ENCODE results near the gene MYLK. TPM values are rescaled to one million over a fixed set of nuclear protein-coding genes. Genes with fewer than 3 reads are reported as not detected.

MYLK gene
- polyA plus RNA-seq, 4 donors = 131 to 221 (median 149) TPM

- DNase-seq (ENCODE audit: low read depth in 4 of 4, low spot score in 2 of 4) = peak in 1 of 4 donors; percentile 15
Measured at GRCh38 chr3:123880998-123881561, 3.1 kb downstream of the MYLK start.

- no peak for DNase-seq (ENCODE audit: low read depth in 4 of 4, low spot score in 2 of 4)
Measured at GRCh38 chr3:123878807-123879206, 5.3 kb downstream of the MYLK start.

- no peak for DNase-seq (ENCODE audit: low read depth in 4 of 4, low spot score in 2 of 4)
Measured at GRCh38 chr3:123877965-123878364, 6.2 kb downstream of the MYLK start.

- DNase-seq (ENCODE audit: low read depth in 4 of 4, low spot score in 2 of 4) = no peak
Measured at GRCh38 chr3:123877466-123877865, 6.7 kb downstream of the MYLK start.

- DNase-seq (ENCODE audit: low read depth in 4 of 4, low spot score in 2 of 4) = no peak
Measured at GRCh38 chr3:123876858-123877257, 7.3 kb downstream of the MYLK start.

- DNase-seq (ENCODE audit: low read depth in 4 of 4, low spot score in 2 of 4) = no peak
Measured at GRCh38 chr3:123872621-123873020, 11.5 kb downstream of the MYLK start.

GRCh38 chr3:123871946-123872345, 12.2 kb downstream of the MYLK start:
- DNase-seq (ENCODE audit: low read depth in 4 of 4, low spot score in 2 of 4) = no peak

- no peak for DNase-seq (ENCODE audit: low read depth in 4 of 4, low spot score in 2 of 4)
Measured at GRCh38 chr3:123870033-123870432, 14.1 kb downstream of the MYLK start.

- no peak for DNase-seq (ENCODE audit: low read depth in 4 of 4, low spot score in 2 of 4)
Measured at GRCh38 chr3:123869165-123869564, 15.0 kb downstream of the MYLK start.

- no peak for DNase-seq (ENCODE audit: low read depth in 4 of 4, low spot score in 2 of 4)
Measured at GRCh38 chr3:123864706-123865105, 19.4 kb downstream of the MYLK start.

- no peak for DNase-seq (ENCODE audit: low read depth in 4 of 4, low spot score in 2 of 4)
Measured at GRCh38 chr3:123862152-123862551, 22.0 kb downstream of the MYLK start.

GRCh38 chr3:123861081-123861836, 22.9 kb downstream of the MYLK start:
- DNase-seq (ENCODE audit: low read depth in 4 of 4, low spot score in 2 of 4) = no peak

- DNase-seq (ENCODE audit: low read depth in 4 of 4, low spot score in 2 of 4) = no peak
Measured at GRCh38 chr3:123859177-123859576, 25.0 kb downstream of the MYLK start.

GRCh38 chr3:123854905-123855304, 29.2 kb downstream of the MYLK start:
- DNase-seq (ENCODE audit: low read depth in 4 of 4, low spot score in 2 of 4) = no peak

GRCh38 chr3:123853686-123854372, 30.3 kb downstream of the MYLK start:
- no peak for DNase-seq (ENCODE audit: low read depth in 4 of 4, low spot score in 2 of 4)

- DNase-seq (ENCODE audit: low read depth in 4 of 4, low spot score in 2 of 4) = no peak
Measured at GRCh38 chr3:123847209-123847608, 36.9 kb downstream of the MYLK start.

- DNase-seq (ENCODE audit: low read depth in 4 of 4, low spot score in 2 of 4) = no peak
Measured at GRCh38 chr3:123843668-123844067, 40.5 kb downstream of the MYLK start.

- DNase-seq (ENCODE audit: low read depth in 4 of 4, low spot score in 2 of 4) = no peak
Measured at GRCh38 chr3:123842711-123843110, 41.4 kb downstream of the MYLK start.

GRCh38 chr3:123841476-123842238, 42.5 kb downstream of the MYLK start:
- no peak for DNase-seq (ENCODE audit: low read depth in 4 of 4, low spot score in 2 of 4)

GRCh38 chr3:123840961-123841360, 43.2 kb downstream of the MYLK start:
- no peak for DNase-seq (ENCODE audit: low read depth in 4 of 4, low spot score in 2 of 4)

- DNase-seq (ENCODE audit: low read depth in 4 of 4, low spot score in 2 of 4) = no peak
Measured at GRCh38 chr3:123837858-123838257, 46.3 kb downstream of the MYLK start.

Measured in left renal cortex interstitium (tissue), 4 donors.